ENCODE results near the gene RTBDN.
"Not testable (repeated sequence)": the region's sequence is repeated elsewhere in the genome, so short reads cannot be mapped to it uniquely, and the experiment has no call there.

Gene RTBDN

DNA sequence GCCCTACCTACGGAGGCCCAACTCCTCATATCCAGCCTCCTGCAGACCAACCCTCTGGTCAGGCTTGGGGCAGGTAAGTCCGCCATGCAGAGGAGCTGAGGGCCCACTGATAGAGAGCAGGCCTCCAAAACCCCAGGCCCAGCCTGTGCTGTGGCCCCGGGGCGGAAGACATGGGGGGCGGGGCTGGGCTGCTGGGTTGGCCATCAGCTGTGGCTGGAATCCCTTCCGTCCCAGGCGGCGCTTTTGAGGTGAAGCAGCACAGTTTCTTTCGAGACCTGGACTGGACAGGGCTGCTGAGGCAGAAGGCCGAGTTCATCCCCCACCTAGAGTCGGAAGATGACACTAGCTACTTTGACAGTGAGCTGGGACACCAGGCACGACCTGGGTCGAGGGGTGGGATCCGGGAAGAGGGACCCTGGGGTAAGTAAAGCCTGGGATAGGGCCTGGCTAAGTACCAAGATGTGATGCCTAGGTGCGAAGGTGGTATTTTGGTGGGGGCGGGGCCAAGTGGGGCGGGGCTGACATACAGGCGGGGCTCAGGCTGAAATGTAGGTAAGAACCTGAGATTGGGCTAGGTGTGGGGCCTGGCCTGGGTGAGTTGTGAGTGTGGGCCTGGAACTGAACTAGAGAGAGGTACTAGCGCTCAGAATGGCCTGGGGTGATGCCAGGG is 31.5 kb upstream of the RTBDN start:
- Mint-ChIP-seq H3K4me3 (no peak overlapping the region), H3K36me3 (ENCODE audit: low read depth) (no peaks in the 10 kb centered on the region), H3K27me3 (ENCODE audit: low read depth) (peaks cover 3% of the 10 kb centered on the region), H3K27ac (no peak overlapping the region), H3K9me3 (no peaks in the 10 kb centered on the region), H3K4me1 (ENCODE audit: low read depth) (peaks cover 9% of the 10 kb centered on the region)

DNA sequence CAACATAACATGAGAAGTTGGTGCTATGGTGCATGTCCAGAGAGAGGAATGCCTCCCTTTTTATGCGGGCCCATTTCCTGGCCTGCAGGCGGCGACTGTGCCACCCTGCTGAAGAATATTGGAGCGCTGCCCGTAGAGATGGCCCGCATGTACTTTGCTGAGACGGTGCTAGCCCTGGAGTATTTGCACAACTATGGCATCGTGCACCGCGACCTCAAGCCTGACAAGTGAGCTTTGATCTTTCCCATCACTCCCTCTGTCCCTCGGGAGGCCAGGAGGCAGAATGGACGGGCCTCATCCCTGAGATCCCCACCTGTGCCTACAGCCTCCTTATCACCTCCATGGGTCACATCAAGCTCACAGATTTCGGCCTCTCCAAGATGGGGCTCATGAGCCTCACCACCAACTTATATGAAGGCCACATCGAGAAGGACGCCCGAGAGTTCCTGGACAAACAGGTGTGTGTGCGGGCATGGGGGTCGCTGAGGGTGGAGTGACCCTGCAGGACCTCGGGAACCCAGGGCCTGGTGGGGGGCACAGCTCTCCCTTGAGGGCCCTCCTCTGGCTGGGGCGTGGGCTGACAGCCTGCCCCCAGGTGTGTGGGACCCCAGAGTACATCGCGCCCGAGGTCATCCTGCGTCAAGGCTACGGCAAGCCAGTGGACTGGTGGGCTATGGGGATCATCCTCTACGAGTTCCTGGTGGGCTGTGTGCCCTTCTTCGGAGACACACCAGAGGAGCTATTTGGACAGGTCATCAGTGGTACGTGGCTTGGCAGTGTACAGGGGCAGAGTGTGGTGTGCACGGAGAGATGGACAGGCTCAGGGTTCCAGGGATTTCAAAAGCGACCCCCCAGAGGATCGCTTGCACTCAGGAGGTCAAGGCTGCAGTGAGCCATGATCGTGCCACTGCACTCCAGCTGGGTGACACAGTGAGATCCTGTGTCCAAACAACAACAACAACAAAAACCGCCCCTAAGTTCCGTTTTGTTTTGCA is 30.6 kb upstream of the RTBDN start:
- H3K27me3 Mint-ChIP-seq (ENCODE audit: low read depth), result peaks cover 3% of the 10 kb centered on the region
- H3K4me1 Mint-ChIP-seq (ENCODE audit: low read depth), result peaks cover 9% of the 10 kb centered on the region
- H3K4me3 Mint-ChIP-seq, result peak overlapping the region; percentile 16
- H3K27ac Mint-ChIP-seq, result no peak overlapping the region
- H3K9me3 Mint-ChIP-seq, result no peaks in the 10 kb centered on the region
- H3K36me3 Mint-ChIP-seq (ENCODE audit: low read depth), result no peaks in the 10 kb centered on the region

DNA sequence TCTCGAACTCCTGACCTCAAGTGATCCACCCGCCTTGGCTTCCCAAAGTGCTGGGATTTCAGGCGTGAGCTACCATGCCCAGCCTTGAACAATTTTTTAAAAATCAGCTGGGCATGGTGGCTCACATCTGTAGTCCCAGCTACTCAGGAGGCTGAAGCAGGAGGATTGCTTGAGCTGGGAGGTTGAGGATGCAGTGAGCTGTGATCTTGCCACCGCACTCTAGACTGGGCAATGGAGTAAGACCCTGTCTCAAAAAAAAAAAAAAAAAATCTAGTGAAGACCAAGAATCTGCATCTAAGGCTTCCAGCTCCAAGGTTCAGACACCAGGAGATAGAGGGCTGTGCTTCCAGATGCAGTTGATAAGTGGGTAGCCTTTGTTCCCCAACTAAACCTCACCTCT is 29.8 kb upstream of the RTBDN start:
- Mint-ChIP-seq H3K36me3 (ENCODE audit: low read depth) (no peaks in the 10 kb centered on the region), H3K4me3 (no peak overlapping the region), H3K9me3 (no peaks in the 10 kb centered on the region), H3K4me1 (ENCODE audit: low read depth) (peaks cover 9% of the 10 kb centered on the region), H3K27me3 (ENCODE audit: low read depth) (peaks cover 3% of the 10 kb centered on the region), H3K27ac (no peak overlapping the region)

DNA sequence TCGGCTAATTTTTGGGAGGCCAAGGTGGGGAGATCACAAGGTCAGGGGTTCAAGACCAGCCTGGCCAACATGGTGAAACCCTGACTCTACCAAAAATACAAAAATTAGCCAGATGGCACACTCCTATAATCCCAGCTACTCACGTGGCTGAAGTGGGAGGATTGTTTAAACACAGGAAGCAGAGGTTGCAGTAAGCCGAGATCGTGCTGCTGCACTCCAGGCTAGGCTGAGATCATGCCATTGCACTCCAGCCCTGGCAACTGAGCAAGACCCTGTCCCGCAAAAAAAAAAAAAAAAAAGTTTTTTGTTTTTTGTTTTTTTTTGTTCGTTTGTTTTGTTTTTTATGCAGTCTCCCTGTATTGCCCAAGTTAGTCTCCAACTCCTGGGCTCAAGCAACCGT is 25.2 kb upstream of the RTBDN start:
- H3K4me3 Mint-ChIP-seq, result no peak overlapping the region
- no peaks in the 10 kb centered on the region for H3K9me3 Mint-ChIP-seq

DNA sequence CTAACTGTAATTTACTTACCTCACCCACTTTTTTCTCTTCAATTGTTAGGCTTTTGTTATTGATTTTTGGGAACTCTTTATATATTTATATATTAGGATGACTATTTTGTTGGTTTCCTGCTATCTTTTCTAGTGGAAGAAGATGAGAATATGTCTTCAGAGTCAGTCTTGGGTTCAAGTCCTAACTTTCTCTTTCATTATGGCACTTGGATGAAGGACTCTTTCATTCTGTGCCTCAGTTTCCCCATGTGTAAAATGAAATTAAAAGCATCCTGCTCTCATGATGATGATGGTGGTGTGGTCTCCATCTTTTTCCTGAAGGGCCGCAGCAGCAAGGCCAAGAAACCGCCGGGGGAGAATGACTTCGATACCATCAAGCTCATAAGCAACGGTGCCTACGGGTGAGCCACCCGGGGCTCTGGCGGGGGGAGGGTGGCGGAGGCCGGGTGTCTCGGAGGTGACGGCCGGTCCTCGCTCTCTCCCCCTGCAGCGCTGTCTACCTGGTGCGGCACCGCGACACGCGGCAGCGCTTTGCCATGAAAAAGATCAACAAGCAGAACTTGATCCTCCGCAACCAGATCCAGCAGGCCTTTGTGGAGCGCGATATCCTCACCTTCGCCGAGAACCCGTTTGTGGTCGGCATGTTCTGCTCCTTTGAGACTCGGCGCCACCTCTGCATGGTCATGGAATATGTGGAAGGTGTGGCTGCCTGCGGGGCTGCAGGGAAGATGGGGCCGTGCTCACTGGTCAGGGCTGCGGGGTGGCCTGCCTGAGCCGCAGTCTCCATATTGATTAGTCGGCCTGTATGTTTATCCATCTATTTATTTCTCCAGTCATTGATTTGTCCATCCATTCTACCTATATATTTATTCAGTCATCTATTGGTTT is 23.9 kb upstream of the RTBDN start:
- Mint-ChIP-seq H3K4me3 (no peak overlapping the region), H3K36me3 (ENCODE audit: low read depth) (no peaks in the 10 kb centered on the region), H3K27ac (no peak overlapping the region), H3K4me1 (ENCODE audit: low read depth) (no peaks in the 10 kb centered on the region), H3K27me3 (ENCODE audit: low read depth) (peaks cover 3% of the 10 kb centered on the region), H3K9me3 (no peaks in the 10 kb centered on the region)

More for the DNA sequence above, 25.2 kb upstream of the RTBDN start:
- Mint-ChIP-seq H3K27me3 (ENCODE audit: low read depth) (peaks cover 3% of the 10 kb centered on the region), H3K4me1 (ENCODE audit: low read depth) (no peaks in the 10 kb centered on the region), H3K36me3 (ENCODE audit: low read depth) (no peaks in the 10 kb centered on the region), H3K27ac (no peak overlapping the region)

DNA sequence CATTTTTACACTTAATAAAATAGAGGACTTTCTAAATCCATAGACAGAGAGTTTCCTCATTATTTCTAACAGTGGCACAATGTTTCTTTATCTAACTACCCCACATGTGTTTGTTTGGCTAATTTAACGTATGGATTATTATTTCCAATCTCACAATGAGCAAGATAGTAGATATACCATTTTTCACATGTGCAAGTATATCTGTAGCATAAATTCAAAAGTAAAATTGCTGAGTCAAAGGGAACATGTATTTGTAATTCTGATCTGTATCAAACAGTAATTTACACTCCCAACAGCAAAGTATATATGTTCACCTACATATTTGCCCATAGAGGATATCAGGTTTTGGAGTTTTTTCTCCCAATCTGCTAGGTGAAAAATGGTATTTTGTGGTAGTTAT is 22.3 kb upstream of the RTBDN start:
- Mint-ChIP-seq H3K27ac (no peak overlapping the region), H3K4me1 (ENCODE audit: low read depth) (no peaks in the 10 kb centered on the region), H3K9me3 (no peaks in the 10 kb centered on the region), H3K4me3 (no peak overlapping the region), H3K27me3 (ENCODE audit: low read depth) (peaks cover 3% of the 10 kb centered on the region), H3K36me3 (ENCODE audit: low read depth) (no peaks in the 10 kb centered on the region)

DNA sequence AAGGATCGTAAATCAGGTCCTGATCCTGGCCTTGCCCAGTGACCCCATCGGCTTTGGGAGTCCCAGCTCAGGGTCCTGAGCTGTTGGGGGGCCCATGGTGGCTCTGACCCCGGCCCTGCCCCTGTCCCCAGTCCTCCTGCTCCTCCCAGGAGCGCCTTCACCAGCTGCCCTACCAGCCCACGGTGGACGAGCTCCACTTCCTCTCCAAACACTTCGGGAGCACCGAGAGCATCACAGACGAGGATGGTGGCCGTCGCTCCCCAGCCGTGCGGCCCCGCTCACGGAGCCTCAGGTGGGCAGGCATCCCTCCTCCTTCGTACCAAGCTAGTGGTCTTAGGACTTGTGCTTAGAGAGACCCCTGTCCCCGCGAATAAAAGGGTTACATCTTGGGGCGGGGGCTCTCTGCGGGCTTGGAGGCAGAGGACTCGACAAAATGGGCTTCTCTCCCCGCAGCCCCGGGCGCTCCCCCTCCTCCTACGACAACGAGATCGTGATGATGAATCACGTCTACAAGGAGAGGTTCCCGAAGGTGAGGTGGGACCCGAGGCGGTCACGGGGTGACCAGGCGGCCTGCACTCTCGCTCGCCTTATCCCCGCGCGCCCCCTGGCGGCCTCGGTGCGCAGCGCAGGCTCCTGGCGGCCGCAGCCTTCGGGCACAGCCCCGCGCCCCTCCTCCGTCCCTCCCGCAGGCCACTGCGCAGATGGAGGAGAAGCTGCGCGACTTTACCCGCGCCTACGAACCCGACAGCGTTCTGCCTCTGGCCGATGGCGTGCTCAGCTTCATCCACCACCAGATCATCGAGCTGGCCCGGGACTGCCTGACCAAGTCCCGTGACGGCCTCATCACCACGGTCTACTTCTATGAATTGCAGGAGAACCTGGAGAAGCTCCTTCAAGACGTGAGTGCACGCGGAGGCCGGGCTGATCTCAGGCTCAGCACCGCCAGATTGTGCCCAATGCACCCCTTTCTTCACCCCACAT is 13.1 kb upstream of the RTBDN start:
- H3K36me3 Mint-ChIP-seq (ENCODE audit: low read depth), result no peaks in the 10 kb centered on the region
- peaks cover 5% of the 10 kb centered on the region for H3K27me3 Mint-ChIP-seq (ENCODE audit: low read depth)
- H3K4me3 Mint-ChIP-seq, result peak overlapping the region; percentile 49
- H3K9me3 Mint-ChIP-seq, result no peaks in the 10 kb centered on the region
- no peak overlapping the region for H3K27ac Mint-ChIP-seq
- H3K4me1 Mint-ChIP-seq (ENCODE audit: low read depth), result peaks cover 2% of the 10 kb centered on the region

DNA sequence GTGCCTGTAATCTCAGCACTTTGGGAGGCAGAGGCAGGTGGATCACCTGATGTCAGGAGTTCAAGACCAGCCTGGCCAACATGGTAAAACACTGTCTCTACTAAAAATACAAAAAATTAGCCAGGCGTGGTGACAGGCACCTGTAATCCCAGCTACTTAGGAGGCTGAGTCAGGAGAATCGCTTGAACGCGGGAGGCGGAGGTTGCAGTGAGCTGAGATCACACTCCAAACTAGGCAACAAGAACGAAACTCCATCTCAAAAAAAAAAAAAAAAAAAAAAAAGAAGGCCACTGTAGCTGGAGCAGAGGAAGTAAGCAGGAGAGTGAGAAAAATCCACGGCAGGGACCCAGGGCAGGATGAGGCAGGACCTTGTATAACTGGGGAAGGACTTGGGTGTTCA is 12.2 kb upstream of the RTBDN start:
- H3K4me1 Mint-ChIP-seq (ENCODE audit: low read depth); H3K36me3 Mint-ChIP-seq (ENCODE audit: low read depth); H3K27ac Mint-ChIP-seq; H3K9me3 Mint-ChIP-seq: not testable (repeated sequence)
- peaks cover 10% of the 10 kb centered on the region for H3K27me3 Mint-ChIP-seq (ENCODE audit: low read depth)
- H3K4me3 Mint-ChIP-seq, result peak overlapping the region; percentile 36

DNA sequence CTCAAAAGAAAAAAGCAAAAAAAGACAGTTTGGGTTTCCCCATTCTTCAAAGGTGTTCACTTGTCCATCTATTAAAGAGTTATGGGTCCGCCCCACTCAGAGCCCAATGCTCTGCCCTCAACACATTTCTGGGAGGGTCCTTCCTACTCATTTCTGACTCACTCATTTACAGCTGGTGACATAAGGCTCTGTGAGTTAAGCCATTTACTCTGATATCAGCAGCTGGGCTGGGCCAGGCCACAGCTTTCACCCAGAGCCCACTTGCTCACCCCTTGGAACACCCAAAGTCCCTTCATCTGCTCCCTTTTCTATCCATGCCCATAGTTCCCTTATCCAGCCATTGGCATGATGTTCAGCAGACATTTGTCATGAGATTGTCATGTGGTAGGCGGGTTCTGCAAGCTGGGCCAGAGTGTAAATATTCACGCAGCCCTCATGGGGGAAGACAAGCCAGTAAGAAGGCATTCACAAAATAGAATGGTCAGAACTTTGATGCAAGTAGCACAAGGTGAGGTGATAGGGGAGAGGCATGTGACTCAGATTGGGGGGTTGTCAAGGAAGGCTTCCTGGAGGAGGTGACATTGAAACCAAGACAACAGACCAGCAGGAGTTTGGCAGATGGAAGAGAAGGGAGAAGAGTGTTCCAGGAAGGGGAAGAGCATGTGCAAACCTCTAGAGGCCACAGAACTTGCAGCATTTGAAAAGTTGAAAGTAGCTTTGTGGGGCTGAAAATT is 9.8 kb upstream of the RTBDN start:
- H3K4me3 Mint-ChIP-seq, result no peak overlapping the region
- no peaks in the 10 kb centered on the region for H3K9me3 Mint-ChIP-seq
- H3K27ac Mint-ChIP-seq, result no peak overlapping the region
- H3K36me3 Mint-ChIP-seq (ENCODE audit: low read depth), result no peaks in the 10 kb centered on the region
- peaks cover 33% of the 10 kb centered on the region for H3K27me3 Mint-ChIP-seq (ENCODE audit: low read depth)
- H3K4me1 Mint-ChIP-seq (ENCODE audit: low read depth), result peaks cover 21% of the 10 kb centered on the region

DNA sequence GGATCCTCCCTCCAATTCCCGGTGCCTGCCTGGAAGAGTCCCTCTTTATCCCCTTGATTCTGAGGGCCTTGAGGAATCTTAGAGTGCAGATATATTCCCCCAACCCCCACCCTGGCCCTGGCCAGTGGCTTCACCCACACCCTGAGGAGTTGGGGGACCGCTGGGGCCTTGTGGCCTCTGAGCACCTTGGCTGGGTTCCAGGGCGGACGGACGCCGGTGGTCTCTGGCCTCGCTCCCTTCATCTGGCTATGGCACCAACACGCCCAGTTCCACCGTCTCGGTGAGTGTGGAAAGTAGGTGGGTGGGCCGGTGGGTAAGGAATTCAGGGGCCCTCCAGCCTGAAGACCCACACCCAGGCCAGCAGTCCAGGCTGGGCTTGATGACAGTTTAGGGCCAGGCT is 8.9 kb upstream of the RTBDN start:
- H3K27me3 Mint-ChIP-seq (ENCODE audit: low read depth), result peaks cover 37% of the 10 kb centered on the region

DNA sequence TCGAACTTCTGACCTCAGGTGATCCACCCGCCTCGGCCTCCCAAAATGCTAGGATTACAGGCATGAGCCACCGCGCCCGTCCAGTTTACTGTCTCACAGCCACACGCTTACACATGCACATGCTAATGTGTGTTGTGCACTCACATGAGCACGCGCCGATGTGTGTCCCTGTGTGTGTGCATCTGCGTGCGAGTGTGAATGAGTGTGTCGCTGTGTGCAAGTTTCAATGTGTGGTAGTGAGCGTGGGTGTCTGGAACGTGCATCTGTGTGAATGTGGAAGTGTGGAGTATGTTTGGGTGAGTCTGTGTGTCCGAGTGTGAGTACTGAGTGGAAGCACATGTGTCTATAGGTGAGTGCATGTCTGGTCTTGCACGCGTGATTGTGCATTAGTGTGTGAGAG is 8.1 kb upstream of the RTBDN start:
- Mint-ChIP-seq H3K27me3 (ENCODE audit: low read depth) (peaks cover 43% of the 10 kb centered on the region), H3K4me1 (ENCODE audit: low read depth) (peaks cover 23% of the 10 kb centered on the region), H3K4me3 (no peak overlapping the region)

More for the DNA sequence above, 8.9 kb upstream of the RTBDN start:
- Mint-ChIP-seq H3K36me3 (ENCODE audit: low read depth) (no peaks in the 10 kb centered on the region), H3K4me3 (no peak overlapping the region), H3K9me3 (no peaks in the 10 kb centered on the region), H3K27ac (no peak overlapping the region), H3K4me1 (ENCODE audit: low read depth) (peaks cover 22% of the 10 kb centered on the region)

DNA sequence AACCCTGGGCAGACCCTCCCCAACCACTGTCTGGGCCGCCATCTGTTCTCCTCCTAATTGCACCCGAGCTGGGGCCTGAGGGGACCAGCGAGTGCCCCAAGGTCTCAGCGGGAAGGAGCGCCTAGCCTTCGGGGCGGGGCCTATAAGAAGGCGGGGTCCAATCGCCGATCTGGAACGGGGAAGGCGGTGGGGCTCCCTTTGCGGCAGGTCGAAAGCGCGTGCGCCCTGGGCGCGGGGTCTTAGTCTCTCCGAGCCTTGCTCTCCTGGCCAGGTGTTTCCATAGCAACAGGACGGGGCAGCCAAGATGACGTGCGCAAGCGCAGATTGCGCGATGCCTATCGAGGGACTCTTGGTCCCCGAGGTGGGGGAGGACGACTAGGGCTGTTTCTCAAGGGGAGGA is 6.7 kb upstream of the RTBDN start:
- Mint-ChIP-seq H3K27ac (no peak overlapping the region), H3K9me3 (no peaks in the 10 kb centered on the region), H3K27me3 (ENCODE audit: low read depth) (peaks cover 56% of the 10 kb centered on the region), H3K4me1 (ENCODE audit: low read depth) (peaks cover 23% of the 10 kb centered on the region), H3K4me3 (peak overlapping the region; percentile 53), H3K36me3 (ENCODE audit: low read depth) (no peaks in the 10 kb centered on the region)

More for the DNA sequence above, 8.1 kb upstream of the RTBDN start:
- H3K9me3 Mint-ChIP-seq, result no peaks in the 10 kb centered on the region
- H3K27ac Mint-ChIP-seq, result no peak overlapping the region
- no peaks in the 10 kb centered on the region for H3K36me3 Mint-ChIP-seq (ENCODE audit: low read depth)

All from T-helper 1 cell treated with Interleukin-12 subunit alpha and Interleukin-12 subunit beta and Interleukin-4 antibody, amounts not matched to agents 30 μg/mL and 1 μg/mL, for 36 hours (primary cell).